ENCODE results near the gene SYT8. TPM values are rescaled to one million over a fixed set of nuclear protein-coding genes. Genes with fewer than 3 reads are reported as not detected.

Gene SYT8
- polyA plus RNA-seq, 1 experiment = not detected

- TF ChIP-seq, protein P1, sequence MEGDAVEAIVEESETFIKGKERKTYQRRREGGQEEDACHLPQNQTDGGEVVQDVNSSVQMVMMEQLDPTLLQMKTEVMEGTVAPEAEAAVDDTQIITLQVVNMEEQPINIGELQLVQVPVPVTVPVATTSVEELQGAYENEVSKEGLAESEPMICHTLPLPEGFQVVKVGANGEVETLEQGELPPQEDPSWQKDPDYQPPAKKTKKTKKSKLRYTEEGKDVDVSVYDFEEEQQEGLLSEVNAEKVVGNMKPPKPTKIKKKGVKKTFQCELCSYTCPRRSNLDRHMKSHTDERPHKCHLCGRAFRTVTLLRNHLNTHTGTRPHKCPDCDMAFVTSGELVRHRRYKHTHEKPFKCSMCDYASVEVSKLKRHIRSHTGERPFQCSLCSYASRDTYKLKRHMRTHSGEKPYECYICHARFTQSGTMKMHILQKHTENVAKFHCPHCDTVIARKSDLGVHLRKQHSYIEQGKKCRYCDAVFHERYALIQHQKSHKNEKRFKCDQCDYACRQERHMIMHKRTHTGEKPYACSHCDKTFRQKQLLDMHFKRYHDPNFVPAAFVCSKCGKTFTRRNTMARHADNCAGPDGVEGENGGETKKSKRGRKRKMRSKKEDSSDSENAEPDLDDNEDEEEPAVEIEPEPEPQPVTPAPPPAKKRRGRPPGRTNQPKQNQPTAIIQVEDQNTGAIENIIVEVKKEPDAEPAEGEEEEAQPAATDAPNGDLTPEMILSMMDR (IDR thresholded peaks at IDR 0.05; ENCODE audit: insufficient read depth, low read depth, low read length) = no peak
- ChIA-PET CTCF (interaction anchor here (0.5 to 7.8 kb wide), 7 partner anchors 12 to 1199 kb away, joined by 3 to 62 read pairs (median 4); partner anchors contain the start of gene SYT8), POLR2A (no interaction called here)
- Histone ChIP-seq H3K4me3 (ENCODE audit: low read depth, low read length) (no peak overlapping the region), H3K27me3 (ENCODE audit: control insufficient read depth, insufficient read depth, low read length) (no peaks in the 10 kb centered on the region; the same call in none of the 2 replicates), H3K36me3 (ENCODE audit: control insufficient read depth, insufficient read depth, low read length) (no peaks in the 10 kb centered on the region)
- no peak for DNase-seq (ENCODE audit: low read depth)
Observed at GRCh38 chr11:1845561-1846452, 11.0 kb downstream of the SYT8 start.

GRCh38 chr11:1846453-1846932, 11.7 kb downstream of the SYT8 start:
- CTCF ChIA-PET = interaction anchor here (0.6 to 7.8 kb wide), 8 partner anchors 12 to 1200 kb away, joined by 3 to 62 read pairs (median 4); partner anchors contain the start of gene SYT8

GRCh38 chr11:1847006-1847735, 12.4 kb downstream of the SYT8 start:
- H3K4me3 ChIP-seq (ENCODE audit: low read depth, low read length) = no peak overlapping the region
- POLR2A ChIA-PET = no interaction called here
- DNase-seq (ENCODE audit: low read depth) = no peak
- TF ChIP-seq, protein P1 (IDR thresholded peaks at IDR 0.05; ENCODE audit: insufficient read depth, low read depth, low read length) = no peak
- CTCF ChIA-PET = interaction anchor here (0.8 to 7.8 kb wide), 10 partner anchors 9 to 310 kb away, joined by 3 to 62 read pairs (median 4); partner anchors contain the start of genes SYT8 and TNNI2
- no peaks in the 10 kb centered on the region; the same call in none of the 2 replicates for H3K27me3 ChIP-seq (ENCODE audit: control insufficient read depth, insufficient read depth, low read length)
- no peaks in the 10 kb centered on the region for H3K36me3 ChIP-seq (ENCODE audit: control insufficient read depth, insufficient read depth, low read length)

More at GRCh38 chr11:1846453-1846932, 11.7 kb downstream of the SYT8 start:
- TF ChIP-seq, protein P1 (IDR thresholded peaks at IDR 0.05; ENCODE audit: insufficient read depth, low read depth, low read length) = no peak
- Histone ChIP-seq H3K4me3 (ENCODE audit: low read depth, low read length) (no peak overlapping the region), H3K27me3 (ENCODE audit: control insufficient read depth, insufficient read depth, low read length) (no peaks in the 10 kb centered on the region; the same call in none of the 2 replicates), H3K36me3 (ENCODE audit: control insufficient read depth, insufficient read depth, low read length) (no peaks in the 10 kb centered on the region)
- POLR2A ChIA-PET = no interaction called here
- DNase-seq (ENCODE audit: low read depth) = no peak

DNA sequence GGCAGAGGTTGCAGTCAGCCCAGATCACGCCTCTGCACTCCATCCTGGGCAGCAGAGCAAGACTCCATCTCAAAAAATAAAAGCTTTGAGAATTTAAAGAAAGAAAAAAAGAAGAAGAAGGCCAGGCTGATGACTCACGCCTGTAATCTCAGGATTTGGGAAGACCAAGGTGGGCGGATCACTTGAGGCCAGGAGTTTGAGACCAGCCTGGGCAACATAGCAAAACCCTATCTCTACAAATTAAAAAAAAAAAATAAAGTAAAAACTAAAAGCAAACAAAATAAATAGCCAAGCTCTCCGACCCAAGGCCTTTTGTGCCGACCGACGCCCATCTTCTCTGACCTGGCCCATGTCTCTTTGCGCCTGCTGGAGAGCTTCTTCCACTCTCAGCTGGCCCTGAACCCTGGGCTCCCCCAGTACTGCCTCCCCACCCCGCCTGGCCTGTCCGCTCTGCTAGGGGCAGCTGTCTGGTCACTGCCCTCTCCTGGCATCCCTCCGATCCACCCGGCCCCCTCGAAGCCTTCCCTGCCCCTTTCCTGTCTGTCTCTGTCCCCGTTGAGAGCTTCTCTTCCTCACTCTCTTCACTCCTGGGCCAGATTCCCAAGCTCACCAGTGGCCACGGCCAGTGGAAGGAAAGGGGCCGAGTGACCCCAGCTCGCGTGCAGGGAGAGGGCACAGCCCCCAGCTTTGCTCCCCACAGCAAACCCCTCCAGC, 13.3 kb downstream of the SYT8 start:
- Histone ChIP-seq H3K27me3 (ENCODE audit: control insufficient read depth, insufficient read depth, low read length) (no peaks in the 10 kb centered on the region; the same call in none of the 2 replicates), H3K4me3 (ENCODE audit: low read depth, low read length) (no peak overlapping the region), H3K36me3 (ENCODE audit: control insufficient read depth, insufficient read depth, low read length) (no peaks in the 10 kb centered on the region)
- TF ChIP-seq, protein P1 (IDR thresholded peaks at IDR 0.05; ENCODE audit: insufficient read depth, low read depth, low read length) = no peak
- DNase-seq (ENCODE audit: low read depth) = no peak
- POLR2A ChIA-PET = no interaction called here
- CTCF ChIA-PET = interaction anchor here (0.7 to 7.8 kb wide), 10 partner anchors 9 to 309 kb away, joined by 3 to 62 read pairs (median 4); partner anchors contain the start of genes SYT8 and TNNI2

Data from BJ (cell line).